Measurements from ENCODE around the gene SUSD5.

DNA sequence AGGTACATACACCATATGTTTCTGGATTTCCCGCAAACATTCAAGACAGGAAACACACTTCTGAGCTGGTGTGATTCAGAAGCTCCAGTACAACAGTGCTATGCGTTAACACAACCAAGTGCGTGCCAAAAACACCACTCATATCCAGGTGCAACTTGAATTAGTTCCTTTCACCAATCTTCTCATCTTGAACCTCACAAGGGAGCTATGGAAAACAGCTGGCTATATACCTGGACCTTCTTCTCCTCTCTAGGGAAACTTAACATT, 31.3 kb downstream of the SUSD5 start:
- TF ChIP-seq, protein P1, sequence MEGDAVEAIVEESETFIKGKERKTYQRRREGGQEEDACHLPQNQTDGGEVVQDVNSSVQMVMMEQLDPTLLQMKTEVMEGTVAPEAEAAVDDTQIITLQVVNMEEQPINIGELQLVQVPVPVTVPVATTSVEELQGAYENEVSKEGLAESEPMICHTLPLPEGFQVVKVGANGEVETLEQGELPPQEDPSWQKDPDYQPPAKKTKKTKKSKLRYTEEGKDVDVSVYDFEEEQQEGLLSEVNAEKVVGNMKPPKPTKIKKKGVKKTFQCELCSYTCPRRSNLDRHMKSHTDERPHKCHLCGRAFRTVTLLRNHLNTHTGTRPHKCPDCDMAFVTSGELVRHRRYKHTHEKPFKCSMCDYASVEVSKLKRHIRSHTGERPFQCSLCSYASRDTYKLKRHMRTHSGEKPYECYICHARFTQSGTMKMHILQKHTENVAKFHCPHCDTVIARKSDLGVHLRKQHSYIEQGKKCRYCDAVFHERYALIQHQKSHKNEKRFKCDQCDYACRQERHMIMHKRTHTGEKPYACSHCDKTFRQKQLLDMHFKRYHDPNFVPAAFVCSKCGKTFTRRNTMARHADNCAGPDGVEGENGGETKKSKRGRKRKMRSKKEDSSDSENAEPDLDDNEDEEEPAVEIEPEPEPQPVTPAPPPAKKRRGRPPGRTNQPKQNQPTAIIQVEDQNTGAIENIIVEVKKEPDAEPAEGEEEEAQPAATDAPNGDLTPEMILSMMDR (IDR thresholded peaks at IDR 0.05; ENCODE audit: low read length) = no peak
- no peak for TF ChIP-seq EZH2 (IDR thresholded peaks at IDR 0.05; ENCODE audit: borderline replicate concordance, low read length)
